Measurements from ENCODE around the gene CA14. TPM values are rescaled to one million over a fixed set of nuclear protein-coding genes. Genes with fewer than 3 reads are reported as not detected.

Gene CA14
- total RNA-seq, 1 donor from 2014 or later, result not detected

- no peak for DNase-seq (ENCODE audit: low spot score)
- no peak for TF ChIP-seq CTCF (IDR thresholded peaks at IDR 0.05)
These were observed 19.8 kb upstream of the CA14 start for GRCh38 chr1:150237746-150238145.

GRCh38 chr1:150243003-150243402 is 14.6 kb upstream of the CA14 start:
- Mint-ChIP-seq H3K36me3 (ENCODE audit: low read depth) (no peaks in the 10 kb centered on the region), H3K4me1 (ENCODE audit: low read depth) (no peaks in the 10 kb centered on the region), H3K27me3 (ENCODE audit: low read depth) (no peaks in the 10 kb centered on the region), H3K27ac (ENCODE audit: unreplicated experiment) (no peak overlapping the region), H3K4me3 (ENCODE audit: unreplicated experiment) (no peak overlapping the region), H3K9me3 (ENCODE audit: low read depth) (no peaks in the 10 kb centered on the region)
- DNase-seq (ENCODE audit: low spot score), result no peak
- TF ChIP-seq CTCF (IDR thresholded peaks at IDR 0.05), result no peak

More at GRCh38 chr1:150237746-150238145, 19.8 kb upstream of the CA14 start:
- Mint-ChIP-seq H3K36me3 (ENCODE audit: low read depth) (no peaks in the 10 kb centered on the region), H3K9me3 (ENCODE audit: low read depth) (no peaks in the 10 kb centered on the region), H3K27me3 (ENCODE audit: low read depth) (no peaks in the 10 kb centered on the region), H3K27ac (ENCODE audit: unreplicated experiment) (no peak overlapping the region), H3K4me3 (ENCODE audit: unreplicated experiment) (no peak overlapping the region), H3K4me1 (ENCODE audit: low read depth) (peaks cover 16% of the 10 kb centered on the region)

GRCh38 chr1:150249936-150250335 is 7.6 kb upstream of the CA14 start:
- Mint-ChIP-seq H3K36me3 (ENCODE audit: low read depth) (no peaks in the 10 kb centered on the region), H3K4me3 (ENCODE audit: unreplicated experiment) (no peak overlapping the region), H3K27ac (ENCODE audit: unreplicated experiment) (no peak overlapping the region), H3K27me3 (ENCODE audit: low read depth) (no peaks in the 10 kb centered on the region), H3K4me1 (ENCODE audit: low read depth) (no peaks in the 10 kb centered on the region), H3K9me3 (ENCODE audit: low read depth) (no peaks in the 10 kb centered on the region)
- no peak for TF ChIP-seq CTCF (IDR thresholded peaks at IDR 0.05)
- no peak for DNase-seq (ENCODE audit: low spot score)

- peak overlapping the region; percentile 51 for H3K4me3 Mint-ChIP-seq (ENCODE audit: unreplicated experiment)
- no peak for DNase-seq (ENCODE audit: low spot score)
- TF ChIP-seq CTCF (IDR thresholded peaks at IDR 0.05), result peak; percentile 12
- peaks cover 2% of the 10 kb centered on the region for H3K27me3 Mint-ChIP-seq (ENCODE audit: low read depth)
- H3K36me3 Mint-ChIP-seq (ENCODE audit: low read depth), result no peaks in the 10 kb centered on the region
- H3K27ac Mint-ChIP-seq (ENCODE audit: unreplicated experiment), result peak overlapping the region; percentile 84
- H3K9me3 Mint-ChIP-seq (ENCODE audit: low read depth), result no peaks in the 10 kb centered on the region
- H3K4me1 Mint-ChIP-seq (ENCODE audit: low read depth), result peaks cover 29% of the 10 kb centered on the region
These were observed 1.4 kb upstream of the CA14 start for GRCh38 chr1:150256198-150256553.

- peak overlapping the region; percentile 51 for H3K4me3 Mint-ChIP-seq (ENCODE audit: unreplicated experiment)
- H3K27me3 Mint-ChIP-seq (ENCODE audit: low read depth), result peaks cover 2% of the 10 kb centered on the region
- peaks cover 29% of the 10 kb centered on the region for H3K4me1 Mint-ChIP-seq (ENCODE audit: low read depth)
- no peak for DNase-seq (ENCODE audit: low spot score)
- TF ChIP-seq CTCF (IDR thresholded peaks at IDR 0.05), result no peak
- H3K27ac Mint-ChIP-seq (ENCODE audit: unreplicated experiment), result no peak overlapping the region
- H3K9me3 Mint-ChIP-seq (ENCODE audit: low read depth), result no peaks in the 10 kb centered on the region
- H3K36me3 Mint-ChIP-seq (ENCODE audit: low read depth), result no peaks in the 10 kb centered on the region
These were observed 826 bp upstream of the CA14 start for GRCh38 chr1:150256554-150257341.
